H7 (cell line): Measurements from ENCODE around the gene C1QC. TPM values are rescaled to one million over a fixed set of nuclear protein-coding genes. Genes with fewer than 3 reads are reported as not detected.
"Not testable (repeated sequence)": the region's sequence is repeated elsewhere in the genome, so short reads cannot be mapped to it uniquely, and the experiment has no call there.

Source experiments
- DNase-seq: peaks from one replicate; pipeline ENCODE4 v3.0.0; 2012
- H3K27me3 ChIP-seq: 2 replicates; pipeline ENCODE4 v1.6.0; 2011; ENCODE audit warnings: mild to moderate bottlenecking, low read length; ENCODE audit not compliant: control insufficient read depth, insufficient read depth
- H3K36me3 ChIP-seq: replicated peaks from 2 replicates; pipeline ENCODE4 v1.5.1; 2011; ENCODE audit warnings: low read length; ENCODE audit not compliant: control insufficient read depth, insufficient read depth
- H3K4me3 ChIP-seq: 2 replicates; pipeline ENCODE4 v1.5.1; 2011; ENCODE audit warnings: low read depth, mild to moderate bottlenecking, control low read depth, low read length, moderate library complexity; ENCODE audit not compliant: insufficient read depth
- total RNA-seq: library from RNA; depleted of rRNA; stranded (reverse); fragments of >200 nt; shearing (Covaris generic); gene quantifications from 2 replicates; pipeline ENCODE4 v1.2.3, GENCODE V29; 2014

The C1QC gene
- total RNA-seq, 1 experiment from 2014 or later, result not detected

DNA sequence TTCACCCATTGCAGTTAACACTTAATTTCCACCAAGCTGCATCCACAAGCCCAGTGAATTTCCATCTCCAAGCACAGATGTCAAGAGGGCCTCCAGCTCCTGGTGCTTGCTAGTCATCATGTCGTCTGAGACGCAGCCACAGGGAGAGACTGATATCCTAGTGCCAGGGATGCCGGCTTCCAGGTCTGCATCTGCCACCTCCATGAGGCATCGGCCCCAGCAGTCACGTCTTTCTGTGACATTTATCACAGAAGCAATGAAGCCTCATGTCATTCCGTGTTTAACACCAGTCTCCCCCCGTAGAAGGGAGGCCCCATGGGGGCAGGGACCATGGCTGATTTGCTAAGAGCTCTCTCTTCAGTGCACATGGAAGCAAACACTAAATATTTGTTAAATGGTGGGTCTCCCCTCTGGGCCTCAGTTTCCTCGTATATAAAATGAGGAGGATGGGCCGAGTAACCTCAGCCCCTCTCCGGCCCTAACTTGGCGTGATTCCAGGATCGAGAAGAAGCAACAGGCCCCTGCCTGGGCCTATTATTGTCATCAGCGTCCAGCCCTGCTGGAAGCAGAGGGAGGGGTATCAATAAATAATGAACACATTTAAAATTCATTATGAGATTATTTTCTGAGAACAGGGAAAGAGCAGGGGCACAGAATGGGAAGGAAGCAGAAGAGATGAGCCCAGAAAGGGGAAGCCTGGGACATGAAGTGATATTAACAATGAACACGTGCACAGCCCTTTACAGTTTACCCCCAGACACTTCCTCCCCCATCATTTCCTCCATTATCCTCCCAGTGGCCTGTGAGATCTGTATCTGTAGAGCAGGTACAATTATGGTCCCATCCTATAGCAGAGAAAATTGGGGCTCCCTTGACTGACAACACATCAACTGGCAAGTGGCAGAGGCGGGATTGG, 8.8 kb downstream of the C1QC start:
- H3K36me3 ChIP-seq, result no peaks in the 10 kb centered on the region
- no peaks in the 10 kb centered on the region for H3K27me3 ChIP-seq
- H3K4me3 ChIP-seq, result no peak overlapping the region

DNA sequence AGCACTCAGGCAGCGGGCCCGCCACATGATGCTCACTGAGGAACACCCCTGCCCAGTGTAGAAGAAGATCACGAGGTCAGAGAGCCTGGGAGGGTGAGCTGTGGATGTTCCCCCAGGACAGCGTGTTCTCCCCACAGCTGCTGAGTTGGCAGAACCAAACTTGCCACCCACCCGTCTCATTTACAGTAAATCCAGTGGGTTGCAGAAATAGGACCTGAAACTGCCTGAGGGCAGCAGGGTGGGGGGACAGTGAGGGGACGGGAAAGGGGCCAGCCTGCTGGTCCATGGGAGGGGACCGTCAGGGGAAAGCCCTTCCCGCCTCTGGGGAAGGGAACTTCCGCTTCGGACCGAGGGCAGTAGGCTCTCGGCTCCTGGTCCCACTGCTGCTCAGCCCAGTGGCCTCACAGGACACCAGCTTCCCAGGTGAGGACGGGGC, 9.5 kb downstream of the C1QC start, which contains the start of gene C1QB:
Gene C1QB (plus strand): TSS at position 356 of the 436 bp plus-strand sequence. CDS start 6,227 bp downstream, outside the sequence.
- Histone ChIP-seq H3K36me3 (no peaks in the 10 kb centered on the region), H3K4me3 (no peak within 1 kb of the TSS), H3K27me3 (no peaks in the 10 kb centered on the region)
- DNase-seq, result no peak

More for the DNA sequence above, 8.8 kb downstream of the C1QC start:
- no peak for DNase-seq

DNA sequence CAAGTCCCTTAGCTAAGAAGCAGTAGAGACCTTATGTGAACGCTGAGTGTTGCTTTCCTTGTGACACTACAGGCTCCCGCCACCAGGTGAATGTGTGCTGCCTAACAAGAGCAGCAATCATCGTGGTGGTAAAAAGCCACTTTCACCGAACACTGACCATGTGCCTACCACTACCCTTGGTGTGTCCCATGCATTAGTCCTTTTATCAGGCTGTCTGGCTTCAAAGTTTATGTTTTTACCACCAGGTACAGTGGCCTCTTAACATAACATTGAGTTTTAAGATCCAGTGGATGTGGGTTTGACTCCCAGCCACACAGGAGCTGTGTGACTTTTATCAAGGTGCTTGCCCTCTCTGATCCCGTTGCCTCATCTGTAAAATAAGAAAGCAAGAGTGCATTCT, 11.3 kb downstream of the C1QC start:
- peak; percentile 73 for DNase-seq
- Histone ChIP-seq H3K4me3 (no peak overlapping the region), H3K27me3 (no peaks in the 10 kb centered on the region), H3K36me3 (no peaks in the 10 kb centered on the region)

DNA sequence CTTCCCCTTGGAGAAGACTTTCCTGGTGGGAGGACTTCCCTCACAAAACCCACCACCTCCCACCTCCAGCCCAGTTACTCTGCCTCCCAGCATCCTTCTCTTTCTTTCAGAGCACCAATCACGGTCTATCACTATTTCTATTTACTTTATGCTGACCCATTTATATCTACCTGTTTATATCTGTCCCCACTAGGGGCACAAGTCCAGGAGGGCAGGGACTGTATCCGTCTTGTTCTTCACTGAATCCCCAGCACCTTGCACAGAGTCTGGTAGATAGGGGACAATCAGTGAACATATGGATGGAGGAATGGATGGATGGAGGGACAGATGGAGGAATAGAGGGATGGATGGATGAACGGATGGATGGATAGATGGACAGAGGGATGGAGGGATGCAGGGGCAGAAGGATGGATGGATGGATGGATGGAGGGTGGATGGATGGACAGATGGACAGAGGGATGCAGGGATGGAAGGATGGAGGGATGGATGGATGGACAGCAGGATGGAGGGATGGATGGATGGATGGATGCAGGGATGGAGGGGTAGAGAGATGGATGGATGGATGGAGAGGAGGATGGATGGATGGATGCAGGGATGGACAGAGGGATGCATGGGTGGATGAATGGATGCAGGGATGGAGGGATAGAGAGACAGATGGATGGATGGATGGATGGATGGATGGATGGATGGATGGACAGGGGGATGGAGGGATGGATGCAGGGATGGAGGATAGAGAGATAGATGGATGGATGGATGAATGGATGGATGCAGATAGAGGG, 15.1 kb downstream of the C1QC start:
- Histone ChIP-seq H3K4me3 (no peak overlapping the region), H3K36me3 (no peaks in the 10 kb centered on the region), H3K27me3 (no peaks in the 10 kb centered on the region)
- no peak for DNase-seq

DNA sequence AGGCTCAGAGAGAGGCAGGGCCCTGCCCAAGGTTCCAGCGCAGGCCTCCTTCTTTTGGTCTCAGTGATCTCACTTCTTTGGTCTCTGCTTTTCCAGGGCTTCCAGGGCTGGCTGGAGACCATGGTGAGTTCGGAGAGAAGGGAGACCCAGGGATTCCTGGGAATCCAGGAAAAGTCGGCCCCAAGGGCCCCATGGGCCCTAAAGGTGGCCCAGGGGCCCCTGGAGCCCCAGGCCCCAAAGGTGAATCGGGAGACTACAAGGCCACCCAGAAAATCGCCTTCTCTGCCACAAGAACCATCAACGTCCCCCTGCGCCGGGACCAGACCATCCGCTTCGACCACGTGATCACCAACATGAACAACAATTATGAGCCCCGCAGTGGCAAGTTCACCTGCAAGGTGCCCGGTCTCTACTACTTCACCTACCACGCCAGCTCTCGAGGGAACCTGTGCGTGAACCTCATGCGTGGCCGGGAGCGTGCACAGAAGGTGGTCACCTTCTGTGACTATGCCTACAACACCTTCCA, 17.3 kb downstream of the C1QC start:
- Histone ChIP-seq H3K27me3 (no peaks in the 10 kb centered on the region), H3K36me3 (no peaks in the 10 kb centered on the region), H3K4me3 (no peak overlapping the region)
- no peak for DNase-seq

DNA sequence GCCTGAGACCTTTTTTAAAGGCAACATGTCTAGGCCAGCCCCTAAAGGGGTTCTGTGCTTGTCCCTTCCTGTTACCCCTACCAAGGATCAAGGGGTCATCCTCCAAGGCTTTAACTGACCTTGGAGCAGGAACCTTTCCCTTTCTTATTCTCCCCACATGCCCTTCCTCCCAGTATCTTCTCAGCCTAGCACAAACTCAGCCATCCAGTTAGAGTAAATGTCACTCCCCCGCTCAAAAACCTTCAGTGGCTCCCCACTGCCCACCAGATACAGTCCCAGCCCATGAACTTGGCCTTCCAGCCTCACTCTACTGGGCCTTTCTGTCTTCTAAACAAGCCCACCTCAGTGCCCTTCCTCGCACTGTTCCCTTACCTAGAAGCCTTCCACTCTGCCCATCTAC, 18.4 kb downstream of the C1QC start:
- Histone ChIP-seq H3K27me3 (no peaks in the 10 kb centered on the region), H3K36me3 (no peaks in the 10 kb centered on the region), H3K4me3 (no peak overlapping the region)
- DNase-seq, result no peak

DNA sequence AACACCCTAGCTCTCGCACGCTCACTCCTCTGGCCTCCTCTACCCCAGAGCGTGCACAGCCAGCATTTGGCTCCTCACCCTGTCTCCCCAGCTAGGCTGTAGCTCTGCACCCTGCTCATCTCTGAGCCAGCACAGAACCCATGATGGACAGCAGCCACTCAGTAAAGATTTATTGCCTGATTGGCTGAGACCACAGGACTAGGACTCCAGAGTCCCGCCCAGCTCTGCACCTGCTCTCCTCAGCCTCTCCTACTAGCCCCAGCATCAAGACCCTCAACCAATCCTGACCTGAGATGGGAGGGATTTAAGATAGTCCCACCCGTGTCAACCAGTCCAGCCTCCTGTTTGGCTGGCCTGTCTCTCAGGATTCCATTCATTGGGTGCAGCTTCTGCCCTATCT, 18.9 kb downstream of the C1QC start:
- Histone ChIP-seq H3K4me3 (no peak overlapping the region), H3K36me3 (no peaks in the 10 kb centered on the region), H3K27me3 (no peaks in the 10 kb centered on the region)
- peak; percentile 95 for DNase-seq

DNA sequence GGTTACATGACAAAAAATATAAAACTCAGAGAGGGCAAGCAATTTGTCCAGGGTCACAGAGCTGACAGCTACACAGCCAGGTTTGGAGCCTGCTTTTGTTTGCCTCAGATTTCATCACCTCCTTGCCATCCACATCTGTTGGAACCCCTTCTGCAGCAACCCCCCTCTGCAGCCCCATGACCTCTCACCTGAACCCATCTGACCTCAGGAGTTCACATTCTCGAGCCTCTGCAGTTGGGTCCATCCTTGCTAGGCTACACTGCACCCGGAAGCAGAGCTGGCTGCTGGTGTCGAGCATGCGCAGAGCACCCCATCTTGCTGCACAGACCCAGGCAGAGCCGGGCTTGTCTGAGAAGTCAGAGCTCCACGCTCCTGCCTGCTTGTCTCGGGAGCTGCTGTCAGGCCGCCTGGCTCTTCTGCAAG, 19.6 kb downstream of the C1QC start:
- Histone ChIP-seq H3K4me3 (no peak overlapping the region), H3K36me3 (no peaks in the 10 kb centered on the region), H3K27me3 (no peaks in the 10 kb centered on the region)
- no peak for DNase-seq

DNA sequence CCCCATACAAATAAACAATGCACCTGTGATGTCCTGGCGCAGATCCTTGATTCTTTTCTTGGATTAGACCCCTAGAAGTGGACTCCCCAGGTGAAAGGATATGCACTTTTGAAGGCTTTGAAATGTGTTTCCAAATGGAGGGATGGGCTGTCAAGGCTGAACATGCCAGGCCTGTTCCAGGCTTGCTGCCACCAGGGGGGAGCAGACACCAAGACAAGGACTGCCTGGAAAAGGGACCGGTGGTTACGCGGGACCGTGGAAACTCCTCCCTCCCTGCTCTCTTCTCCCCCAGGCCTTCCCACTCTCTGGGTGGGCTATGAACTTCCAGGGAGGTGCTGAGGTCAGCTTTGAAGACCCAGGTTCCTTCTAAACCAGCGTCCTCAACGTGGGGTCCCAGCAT, 22.3 kb downstream of the C1QC start:
- DNase-seq, result peak; percentile 86
- H3K36me3 ChIP-seq, result no peaks in the 10 kb centered on the region
- H3K27me3 ChIP-seq, result no peaks in the 10 kb centered on the region
- H3K4me3 ChIP-seq, result no peak overlapping the region

DNA sequence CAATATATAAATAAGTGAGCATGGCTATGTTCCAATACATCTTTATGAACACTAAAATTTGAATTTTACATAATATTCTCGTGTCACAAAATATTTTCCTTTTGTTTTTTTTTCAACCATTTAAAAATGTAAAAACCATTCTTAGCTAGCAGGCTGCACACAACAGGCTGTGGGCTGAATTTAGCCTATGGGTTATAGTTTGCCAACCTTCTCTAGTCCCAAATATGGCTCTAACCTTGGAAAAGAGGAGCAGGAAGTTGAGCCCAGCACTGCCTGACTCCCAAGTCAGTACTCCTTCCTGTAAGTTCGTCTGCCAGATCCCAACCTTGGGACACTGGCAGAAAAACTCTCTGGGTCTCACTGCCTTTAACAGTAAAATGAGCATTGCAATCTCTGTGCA, 23.0 kb downstream of the C1QC start:
- no peak for DNase-seq
- no peaks in the 10 kb centered on the region for H3K36me3 ChIP-seq
- no peak overlapping the region for H3K4me3 ChIP-seq
- no peaks in the 10 kb centered on the region for H3K27me3 ChIP-seq

DNA sequence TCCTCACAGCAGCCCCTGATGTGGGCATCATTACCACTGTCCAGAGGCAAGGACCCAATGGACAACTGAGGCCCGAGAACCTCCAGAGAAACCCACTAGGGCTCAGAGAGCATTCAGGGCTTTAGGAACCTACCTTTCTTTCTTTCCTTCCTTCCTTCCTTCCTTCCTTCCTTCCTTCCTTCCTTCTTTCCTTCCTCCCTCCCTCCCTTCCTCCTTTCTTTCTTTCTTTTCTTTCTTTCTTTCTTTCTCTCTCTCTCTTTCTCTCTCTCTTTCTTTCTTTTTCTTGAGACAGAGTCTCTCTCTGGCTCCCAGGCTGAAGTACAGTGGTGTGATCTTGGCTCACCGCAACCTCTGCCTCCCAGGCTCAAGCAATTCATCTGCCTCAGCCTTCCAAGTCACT, 25.4 kb downstream of the C1QC start:
- DNase-seq, H3K4me3 ChIP-seq, H3K27me3 ChIP-seq, H3K36me3 ChIP-seq: not testable (repeated sequence)

DNA sequence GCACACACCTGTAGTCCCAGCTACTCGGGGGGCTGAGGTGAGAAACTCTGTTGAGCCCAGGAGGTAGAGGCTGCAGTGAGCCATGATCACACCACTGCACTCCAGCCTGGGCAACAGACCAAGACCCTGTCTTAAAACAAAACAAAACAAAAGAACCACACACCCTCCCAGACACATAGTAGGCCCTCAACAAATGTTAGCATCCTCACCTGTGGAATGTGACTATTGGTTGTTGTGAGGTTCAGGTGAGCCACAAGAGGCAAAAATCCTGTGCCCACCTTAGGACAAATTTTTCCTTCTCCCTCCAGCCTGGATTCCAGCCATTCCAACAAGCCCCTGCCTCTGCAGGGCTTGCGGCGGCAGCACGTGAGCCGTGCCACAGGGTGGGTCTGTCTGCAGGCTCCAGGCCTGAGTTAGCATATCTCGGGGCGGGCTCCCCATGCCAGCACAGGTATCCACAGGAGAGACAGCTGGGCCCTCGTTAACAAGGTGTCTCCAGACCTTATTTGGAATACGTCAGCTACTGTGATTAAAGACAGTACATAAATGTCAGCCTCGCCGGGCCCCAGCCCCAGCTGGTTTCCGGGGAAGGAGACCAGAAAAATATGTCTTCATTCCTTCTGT, 27.0 kb downstream of the C1QC start:
- Histone ChIP-seq H3K36me3 (no peaks in the 10 kb centered on the region), H3K4me3 (no peak overlapping the region), H3K27me3 (no peaks in the 10 kb centered on the region)
- no peak for DNase-seq

DNA sequence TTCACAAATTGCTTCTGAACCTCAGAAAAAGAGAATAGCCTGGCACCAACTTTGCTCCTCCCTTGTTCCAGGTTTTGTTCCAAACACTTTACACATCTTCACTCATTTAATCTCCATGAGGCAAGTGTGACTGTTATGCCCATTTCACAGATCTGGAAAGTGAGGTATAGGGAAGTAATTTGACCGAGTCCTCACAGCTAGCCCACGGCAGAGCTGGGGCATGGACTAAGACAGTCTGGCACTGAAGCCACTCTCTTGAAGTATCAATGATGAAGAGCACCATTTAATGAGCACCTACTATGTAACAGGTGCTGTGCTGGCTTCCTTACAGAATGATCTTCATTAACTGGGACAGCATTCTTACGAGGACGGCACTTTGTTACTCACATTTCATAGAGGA, 28.6 kb downstream of the C1QC start:
- Histone ChIP-seq H3K36me3 (no peaks in the 10 kb centered on the region), H3K4me3 (no peak overlapping the region), H3K27me3 (no peaks in the 10 kb centered on the region)
- DNase-seq, result no peak
